Measurements from ENCODE around the gene IL1R2. TPM values are rescaled to one million over a fixed set of nuclear protein-coding genes. Genes with fewer than 3 reads are reported as not detected.

Gene IL1R2
- total and polyA plus RNA-seq, 9 of the 15 experiments (the other 6 are each of a cell fraction or from before 2014, with no cell fraction given) = 0.13 TPM; not detected in 8

- POLR2A ChIA-PET = interaction anchor here (0.5 kb wide), 1 partner anchor 499 kb away, joined by 3 read pairs; no protein-coding TSS in a partner anchor
- FAIRE-seq (no peak), DNase-seq (ENCODE audit: extremely low read depth in 1 of 4, low spot score in 3 of 4) (no peak), ATAC-seq (no peak)
- H3K27me3 ChIP-seq (ENCODE audit: control insufficient read depth in 2 of 2, insufficient read depth in 2 of 2, low read length in 2 of 2) = peaks cover 36 to 48% of the 10 kb centered on the region in 2 experiments
- H2AFZ ChIP-seq (ENCODE audit: low read depth, low read length) = no peak overlapping the region
- BruUV-seq (replicated peaks) = no TSS peak
- no peaks in the 10 kb centered on the region for H4K20me1 ChIP-seq (replicated peaks; ENCODE audit: control insufficient read depth, insufficient read depth, low read length)
- H3K4me1 ChIP-seq (replicated peaks in 1 of 2; ENCODE audit: control insufficient read depth in 2 of 2, insufficient read depth in 2 of 2, low read length in 2 of 2) = no peaks in the 10 kb centered on the region
- CTCF ChIA-PET (ENCODE audit: low intra/inter-chr PET ratio) = no interaction called here
- no peak overlapping the region for H3K9ac ChIP-seq (ENCODE audit: insufficient read depth in 1 of 2, low read depth in 2 of 2, low read length in 2 of 2)
- in situ Hi-C loops (cut with MboI) (no loop called here), intact Hi-C loops (cut with micrococcal nuclease) (no loop called here)
- 0% methylated on average over 6 of the region's 6 CpGs for WGBS (ENCODE audit: insufficient coverage, low coverage, missing lambda C conversion rate)
- no peak overlapping the region for H3K4me3 ChIP-seq
- no peaks in the 10 kb centered on the region for H3K36me3 ChIP-seq (ENCODE audit: control insufficient read depth, insufficient read depth, low read length)
- TF ChIP-seq SNIP1 (IDR thresholded peaks at IDR 0.05; ENCODE audit: low read depth) (no peak), MAFG (tag; conservative IDR thresholded peaks at IDR 0.05) (no peak), NR2C2 (CRISPR knock-in tag; IDR thresholded peaks at IDR 0.05) (no peak), NR2C2 (tag; IDR thresholded peaks at IDR 0.05) (no peak), PTRF (tag; IDR thresholded peaks at IDR 0.05) (no peak), RBM25 (IDR thresholded peaks at IDR 0.05; ENCODE audit: low read depth, low read length, severe bottlenecking) (peak; percentile 71)
- no peaks in the 10 kb centered on the region for H3K9me1 ChIP-seq (ENCODE audit: control insufficient read depth, insufficient read depth, low read length)
- no peak overlapping the region for H3K4me2 ChIP-seq (ENCODE audit: insufficient read depth, low read length)
- no peaks in the 10 kb centered on the region for H3K79me2 ChIP-seq (ENCODE audit: control insufficient read depth, insufficient read depth, low read length)
- no peaks in the 10 kb centered on the region for H3K9me3 ChIP-seq (replicated peaks; ENCODE audit: control insufficient read depth, insufficient read depth, low read depth, low read length)
- no peak overlapping the region for H3K27ac ChIP-seq (ENCODE audit: extremely low read depth, low read depth, low read length)
Measured at GRCh38 chr2:102000012-102000411, 8.3 kb downstream of the IL1R2 start.

All from K562 (cell line).